ENCODE measurements around the gene RPL18. TPM values are rescaled to one million over a fixed set of nuclear protein-coding genes. Genes with fewer than 3 reads are reported as not detected.

The RPL18 gene
- total and polyA plus RNA-seq, 9 of the 15 experiments (the other 6 are each of a cell fraction or from before 2014, with no cell fraction given), result 312 to 2,635 (median 1,653) TPM

DNA sequence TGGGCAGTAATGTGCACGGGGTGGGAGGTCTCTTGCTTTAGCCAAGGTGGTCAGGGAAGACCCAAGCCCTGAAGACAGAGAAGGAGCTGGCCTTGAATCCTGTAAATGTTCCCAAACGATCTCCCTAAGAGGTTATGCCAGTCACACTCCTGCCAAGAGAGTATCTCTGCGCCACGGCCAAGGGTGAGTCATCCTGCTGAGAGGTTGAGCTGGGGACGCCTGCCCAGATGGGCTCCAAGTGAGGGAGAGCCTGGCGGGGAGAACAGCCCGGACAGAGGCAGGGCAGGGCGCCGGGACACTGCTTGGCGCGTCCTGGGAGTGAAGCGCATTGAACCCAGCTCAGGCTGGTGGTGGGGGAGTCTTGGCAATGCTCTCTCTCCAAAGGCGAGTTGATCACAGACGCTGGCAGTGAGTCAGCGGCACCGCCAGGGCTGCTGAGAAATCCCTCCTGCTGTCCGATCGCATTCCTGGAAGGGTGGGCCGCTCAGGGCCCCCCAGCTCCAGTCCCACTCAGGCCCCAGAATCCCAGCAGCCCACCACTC is 50.6 kb downstream of the RPL18 start:
- peaks cover 16 to 19% of the 10 kb centered on the region in 2 experiments; a peak in 4 of 5 replicates for H3K4me1 ChIP-seq (replicated peaks in 1 of 2; ENCODE audit: control insufficient read depth in 2 of 2, insufficient read depth in 2 of 2, low read length in 2 of 2)
- no peaks in the 10 kb centered on the region for H3K79me2 ChIP-seq (ENCODE audit: control insufficient read depth, insufficient read depth, low read length)
- no peaks in the 10 kb centered on the region for H3K9me1 ChIP-seq (ENCODE audit: control insufficient read depth, insufficient read depth, low read length)
- peak overlapping the region; percentile 80; the same call in 1 of the 2 replicates for H2AFZ ChIP-seq (ENCODE audit: low read depth, low read length)
- H3K9me3 ChIP-seq (replicated peaks; ENCODE audit: control insufficient read depth, insufficient read depth, low read depth, low read length), result no peaks in the 10 kb centered on the region
- peak; percentile 76 for ATAC-seq
- no peaks in the 10 kb centered on the region for H4K20me1 ChIP-seq (replicated peaks; ENCODE audit: control insufficient read depth, insufficient read depth, low read length)
- peak; percentile 52 to 62 (median 58) for DNase-seq (ENCODE audit: extremely low read depth in 1 of 4, low spot score in 3 of 4)
- no TSS peak for BruUV-seq (replicated peaks)
- no peaks in the 10 kb centered on the region for H3K27me3 ChIP-seq (ENCODE audit: control insufficient read depth in 2 of 2, insufficient read depth in 2 of 2, low read length in 2 of 2)
- H3K27ac ChIP-seq (ENCODE audit: extremely low read depth, low read depth, low read length), result no peak overlapping the region; the same call in 2 of the 3 replicates
- H3K36me3 ChIP-seq (ENCODE audit: control insufficient read depth, insufficient read depth, low read length), result no peaks in the 10 kb centered on the region
- CTCF ChIA-PET (ENCODE audit: low intra/inter-chr PET ratio), result no interaction called here
- H3K4me3 ChIP-seq, result no peak overlapping the region
- peak overlapping the region; percentile 5 to 93; a peak in 3 of 4 replicates for H3K9ac ChIP-seq (ENCODE audit: insufficient read depth in 1 of 2, low read depth in 2 of 2, low read length in 2 of 2)
- in situ Hi-C loops (cut with MboI) (no loop called here), intact Hi-C loops (cut with micrococcal nuclease) (no loop called here)
- POLR2A ChIA-PET, result interaction anchor here (0.5 to 1.4 kb wide), 4 partner anchors 16 to 756 kb away, joined by 3 to 5 read pairs (median 3); no protein-coding TSS in a partner anchor
- 6% methylated on average over 19 of the region's 19 CpGs for WGBS (ENCODE audit: insufficient coverage, low coverage, missing lambda C conversion rate)
- FAIRE-seq, result peak; percentile 46
- peak overlapping the region; percentile 57 for H3K4me2 ChIP-seq (ENCODE audit: insufficient read depth, low read length)
- TF ChIP-seq MTA3 (IDR thresholded peaks at IDR 0.05; ENCODE audit: borderline replicate concordance) (0 out of 2 replicates have a peak, but pooled peaks have one; percentile 45), CTCF (IDR thresholded peaks at IDR 0.05 in 2 of 3, conservative IDR thresholded peaks at IDR 0.05 in 1 of 3; ENCODE audit: insufficient read depth in 2 of 3, low read depth in 1 of 3, low read length in 3 of 3) (peak in 1 of 3 experiments; percentile 0; a peak in 1 of 6 replicates), ZNF24 (IDR thresholded peaks at IDR 0.05) (no peak), CTBP1 (IDR thresholded peaks at IDR 0.05; ENCODE audit: borderline replicate concordance) (peak; percentile 44; the same call in 1 of the 2 replicates), NCOA1 (IDR thresholded peaks at IDR 0.05; ENCODE audit: low read depth) (0 out of 2 replicates have a peak, but pooled peaks have one; percentile 14)
- TF ChIP-seq, protein P1, sequence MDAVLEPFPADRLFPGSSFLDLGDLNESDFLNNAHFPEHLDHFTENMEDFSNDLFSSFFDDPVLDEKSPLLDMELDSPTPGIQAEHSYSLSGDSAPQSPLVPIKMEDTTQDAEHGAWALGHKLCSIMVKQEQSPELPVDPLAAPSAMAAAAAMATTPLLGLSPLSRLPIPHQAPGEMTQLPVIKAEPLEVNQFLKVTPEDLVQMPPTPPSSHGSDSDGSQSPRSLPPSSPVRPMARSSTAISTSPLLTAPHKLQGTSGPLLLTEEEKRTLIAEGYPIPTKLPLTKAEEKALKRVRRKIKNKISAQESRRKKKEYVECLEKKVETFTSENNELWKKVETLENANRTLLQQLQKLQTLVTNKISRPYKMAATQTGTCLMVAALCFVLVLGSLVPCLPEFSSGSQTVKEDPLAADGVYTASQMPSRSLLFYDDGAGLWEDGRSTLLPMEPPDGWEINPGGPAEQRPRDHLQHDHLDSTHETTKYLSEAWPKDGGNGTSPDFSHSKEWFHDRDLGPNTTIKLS (IDR thresholded peaks at IDR 0.05; ENCODE audit: borderline replicate concordance, low read depth), result no peak
- TF ChIP-seq, protein P2, sequence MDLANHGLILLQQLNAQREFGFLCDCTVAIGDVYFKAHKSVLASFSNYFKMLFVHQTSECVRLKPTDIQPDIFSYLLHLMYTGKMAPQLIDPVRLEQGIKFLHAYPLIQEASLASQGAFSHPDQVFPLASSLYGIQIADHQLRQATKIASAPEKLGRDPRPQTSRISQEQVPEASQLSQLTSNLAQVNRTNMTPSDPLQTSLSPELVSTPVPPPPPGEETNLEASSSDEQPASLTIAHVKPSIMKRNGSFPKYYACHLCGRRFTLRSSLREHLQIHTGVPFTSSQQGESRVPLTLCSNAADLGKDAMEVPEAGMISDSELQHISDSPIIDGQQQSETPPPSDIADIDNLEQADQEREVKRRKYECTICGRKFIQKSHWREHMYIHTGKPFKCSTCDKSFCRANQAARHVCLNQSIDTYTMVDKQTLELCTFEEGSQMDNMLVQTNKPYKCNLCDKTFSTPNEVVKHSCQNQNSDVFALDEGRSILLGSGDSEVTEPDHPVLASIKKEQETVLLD (IDR thresholded peaks at IDR 0.05), result peak; percentile 36; the same call in 1 of the 2 replicates

Data from K562 (cell line).